CD14-positive monocyte (primary cell): Measurements from ENCODE around the gene TBX3. TPM values are rescaled to one million over a fixed set of nuclear protein-coding genes. Genes with fewer than 3 reads are reported as not detected.
"Not testable (repeated sequence)": the region's sequence is repeated elsewhere in the genome, so short reads cannot be mapped to it uniquely, and the experiment has no call there.

Source experiments
- DNase-seq, 3 donors: peaks; one replicate each; pipeline ENCODE4 v3.0.0-alpha.2; 2011 to 2022
- H2AFZ ChIP-seq: 2 replicates; pipeline ENCODE4 v1.6.0; 2012; ENCODE audit warnings: mild to moderate bottlenecking, low read depth, low read length, inconsistent platforms; ENCODE audit not compliant: insufficient read depth, poor library complexity, severe bottlenecking
- H3K27ac ChIP-seq, 2 donors: 1 replicate in 1 of 2; 2 replicates in 1 of 2; pipeline ENCODE4 v1.5.1; 2012 to 2013; ENCODE audit warnings: low read length in 2 of 2, control low read depth in 1 of 2, inconsistent platforms in 1 of 2, low read depth in 1 of 2, mild to moderate bottlenecking in 1 of 2
- H3K27me3 ChIP-seq, 2 donors: one replicate each; pipeline versions ENCODE4 v1.6.0 to v1.6.1; 2011 to 2013; ENCODE audit warnings: low read length in 2 of 2; ENCODE audit not compliant: control insufficient read depth in 2 of 2, insufficient read depth in 2 of 2
- H3K36me3 ChIP-seq, 2 donors: replicated peaks in 1 of 2; 1 replicate in 1 of 2; 2 replicates in 1 of 2; pipeline versions ENCODE4 v1.5.1 to v1.6.1; 2012 to 2013; ENCODE audit warnings: low read length in 2 of 2, control low read depth in 1 of 2, inconsistent platforms in 1 of 2, mild to moderate bottlenecking in 1 of 2; ENCODE audit not compliant: insufficient read depth in 2 of 2, control insufficient read depth in 1 of 2
- H3K4me1 ChIP-seq, 2 donors: 1 replicate in 1 of 2; 2 replicates in 1 of 2; pipeline versions ENCODE4 v1.5.1 to v1.6.1; 2012 to 2013; ENCODE audit warnings: low read length in 2 of 2, control low read depth in 1 of 2, inconsistent platforms in 1 of 2, mild to moderate bottlenecking in 1 of 2, moderate library complexity in 1 of 2; ENCODE audit not compliant: insufficient read depth in 2 of 2, control insufficient read depth in 1 of 2
- H3K4me2 ChIP-seq: replicated peaks from 2 replicates; pipeline ENCODE3; 2012; ENCODE audit warnings: low read length, moderate library complexity, mild to moderate bottlenecking; ENCODE audit not compliant: poor library complexity, severe bottlenecking; ENCODE audit errors: extremely low read depth
- H3K4me3 ChIP-seq, 3 experiments: fragments of 200-600 bp in 1 of 3; sonication (generic) in 1 of 3; replicated peaks in 1 of 3; 1 replicate in 2 of 3; 2 replicates in 1 of 3; pipeline ENCODE4 v1.5.1; 2011 to 2013; ENCODE audit warnings: low read length in 3 of 3, mild to moderate bottlenecking in 3 of 3, control low read depth in 2 of 3, low read depth in 2 of 3, inconsistent platforms in 1 of 3, moderate library complexity in 1 of 3
- H3K79me2 ChIP-seq: 2 replicates; pipeline ENCODE4 v1.6.0; 2012; ENCODE audit warnings: mild to moderate bottlenecking, control low read depth, inconsistent platforms, low read length, moderate library complexity; ENCODE audit not compliant: insufficient read depth
- H3K9ac ChIP-seq: 2 replicates; pipeline ENCODE4 v1.6.0; 2017; ENCODE audit warnings: low read length, mild to moderate bottlenecking; ENCODE audit not compliant: insufficient read depth, poor library complexity, severe bottlenecking
- H3K9me3 ChIP-seq, 2 donors: replicated peaks in 1 of 2; 1 replicate in 1 of 2; 2 replicates in 1 of 2; pipeline versions ENCODE4 v1.5.1 to v1.6.1; 2012 to 2013; ENCODE audit warnings: low read length in 2 of 2, control low read depth in 1 of 2; ENCODE audit not compliant: control insufficient read depth in 1 of 2, insufficient read depth in 1 of 2
- H4K20me1 ChIP-seq: 2 replicates; pipeline ENCODE4 v1.6.0; 2012; ENCODE audit warnings: mild to moderate bottlenecking, low read length, control low read depth, moderate library complexity; ENCODE audit not compliant: insufficient read depth
- H3K27ac Mint-ChIP-seq, 7 donors: one replicate each; pipeline ENCODE4 v1.8.0; 2020; ENCODE audit warnings: mild to moderate bottlenecking in 7 of 7, mixed read lengths in 7 of 7, moderate library complexity in 6 of 7, inconsistent platforms in 2 of 7
- H3K27me3 Mint-ChIP-seq, 3 donors: one replicate each; pipeline ENCODE4 v1.8.0; 2021 to 2022; ENCODE audit warnings: low read depth in 3 of 3, mild to moderate bottlenecking in 3 of 3, mixed read lengths in 3 of 3, moderate library complexity in 3 of 3, inconsistent platforms in 1 of 3
- H3K36me3 Mint-ChIP-seq, 2 donors: one replicate each; pipeline ENCODE4 v1.8.0; 2020; ENCODE audit warnings: mixed read lengths in 2 of 2, inconsistent platforms in 1 of 2, mild to moderate bottlenecking in 1 of 2
- H3K4me1 Mint-ChIP-seq: one replicate; pipeline ENCODE4 v1.8.0; 2020; ENCODE audit warnings: mild to moderate bottlenecking, mixed read lengths
- H3K4me3 Mint-ChIP-seq, 2 donors: one replicate each; pipeline ENCODE4 v1.8.0; 2020; ENCODE audit warnings: mild to moderate bottlenecking in 2 of 2, mixed read lengths in 2 of 2, moderate library complexity in 1 of 2
- H3K9me3 Mint-ChIP-seq, 7 donors: one replicate each; pipeline ENCODE4 v1.8.0; 2020 to 2022; ENCODE audit warnings: mixed read lengths in 7 of 7, mild to moderate bottlenecking in 6 of 7, moderate library complexity in 6 of 7, inconsistent platforms in 2 of 7
- WGBS: methylation state at CpG from one replicate; pipeline ENCODE4 v1.1.5; 2013; ENCODE audit warnings: missing lambda C conversion rate; ENCODE audit not compliant: insufficient coverage; 5-methylcytosine and 5-hydroxymethylcytosine counted together
- intact Hi-C, 2 donors: fragments of 100-400 bp; cut with micrococcal nuclease; formaldehyde crosslinking; loops; one replicate each; pipeline versions ENCODE4 v1.15.0 to v1.15.1; 2023
- polyA plus RNA-seq, 3 donors: library from polyadenylated mRNA; depleted of rRNA in 1 of 3; unstranded in 2 of 3; stranded (reverse) in 1 of 3; fragments of 300-500 nt in 2 of 3; fragments of >200 nt in 1 of 3; fragmentation: Illumina TruSeq in 2 of 3; gene quantifications; 1 replicate in 2 of 3; 2 replicates in 1 of 3; pipeline ENCODE4 v1.2.3, GENCODE V29; 2012 to 2021
- TF ChIP-seq, protein P1 (sequence below): fragments of 200-600 bp; IDR thresholded peaks from one replicate; pipeline ENCODE4 v1.8.0; 2022; ENCODE audit warnings: antibody characterized with exemption, mild to moderate bottlenecking

Gene TBX3
- polyA plus RNA-seq, 3 donors = 0.04 to 0.13 TPM; not detected in 1

- H2AFZ ChIP-seq = no peak overlapping the region
- no peak overlapping the region for H3K9ac ChIP-seq
- H3K27me3 ChIP-seq = peaks cover 2 to 47% of the 10 kb centered on the region in 2 donors
- no peaks in the 10 kb centered on the region for H3K79me2 ChIP-seq
- no peaks in the 10 kb centered on the region for H3K4me1 ChIP-seq
- peak overlapping the region in 1 of 2 donors; percentile 35 for H3K4me3 Mint-ChIP-seq
- TF ChIP-seq, protein P1, sequence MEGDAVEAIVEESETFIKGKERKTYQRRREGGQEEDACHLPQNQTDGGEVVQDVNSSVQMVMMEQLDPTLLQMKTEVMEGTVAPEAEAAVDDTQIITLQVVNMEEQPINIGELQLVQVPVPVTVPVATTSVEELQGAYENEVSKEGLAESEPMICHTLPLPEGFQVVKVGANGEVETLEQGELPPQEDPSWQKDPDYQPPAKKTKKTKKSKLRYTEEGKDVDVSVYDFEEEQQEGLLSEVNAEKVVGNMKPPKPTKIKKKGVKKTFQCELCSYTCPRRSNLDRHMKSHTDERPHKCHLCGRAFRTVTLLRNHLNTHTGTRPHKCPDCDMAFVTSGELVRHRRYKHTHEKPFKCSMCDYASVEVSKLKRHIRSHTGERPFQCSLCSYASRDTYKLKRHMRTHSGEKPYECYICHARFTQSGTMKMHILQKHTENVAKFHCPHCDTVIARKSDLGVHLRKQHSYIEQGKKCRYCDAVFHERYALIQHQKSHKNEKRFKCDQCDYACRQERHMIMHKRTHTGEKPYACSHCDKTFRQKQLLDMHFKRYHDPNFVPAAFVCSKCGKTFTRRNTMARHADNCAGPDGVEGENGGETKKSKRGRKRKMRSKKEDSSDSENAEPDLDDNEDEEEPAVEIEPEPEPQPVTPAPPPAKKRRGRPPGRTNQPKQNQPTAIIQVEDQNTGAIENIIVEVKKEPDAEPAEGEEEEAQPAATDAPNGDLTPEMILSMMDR = no peak
- no peaks in the 10 kb centered on the region for H4K20me1 ChIP-seq
- WGBS = 92% methylated on average over 5 of the region's 9 CpGs
- H3K4me1 Mint-ChIP-seq = no peaks in the 10 kb centered on the region
- peaks cover 0 to 12% (median 7%) of the 10 kb centered on the region in 7 donors for H3K9me3 Mint-ChIP-seq
- no peaks in the 10 kb centered on the region for H3K36me3 Mint-ChIP-seq
- peaks cover 22 to 43% (median 42%) of the 10 kb centered on the region in 3 donors for H3K27me3 Mint-ChIP-seq
- intact Hi-C loops = no loop called here
- no peak overlapping the region for H3K27ac Mint-ChIP-seq
- no peak overlapping the region for H3K4me2 ChIP-seq
- H3K4me3 ChIP-seq = no peak overlapping the region
- no peak overlapping the region for H3K27ac ChIP-seq
- peaks cover 5 to 7% of the 10 kb centered on the region in 2 donors for H3K9me3 ChIP-seq
- no peak for DNase-seq
- no peaks in the 10 kb centered on the region for H3K36me3 ChIP-seq
Observed at GRCh38 chr12:114709112-114709511, 25.1 kb upstream of the TBX3 start.

- H3K36me3 ChIP-seq, H3K9me3 ChIP-seq, H3K4me1 ChIP-seq, H3K36me3 Mint-ChIP-seq, H3K4me3 Mint-ChIP-seq, H3K4me2 ChIP-seq, DNase-seq, H2AFZ ChIP-seq, intact Hi-C loops, H3K9me3 Mint-ChIP-seq, H3K79me2 ChIP-seq, H3K27ac ChIP-seq, H3K9ac ChIP-seq, H3K27ac Mint-ChIP-seq, H3K4me1 Mint-ChIP-seq, H4K20me1 ChIP-seq, H3K4me3 ChIP-seq: not testable (repeated sequence)
- H3K27me3 Mint-ChIP-seq = peaks cover 26 to 48% (median 47%) of the 10 kb centered on the region in 3 donors
- 100% methylated on average over 1 of the region's 5 CpGs for WGBS
- peaks cover 2 to 52% of the 10 kb centered on the region in 2 donors for H3K27me3 ChIP-seq
Observed at GRCh38 chr12:114708598-114708997, 24.6 kb upstream of the TBX3 start.
